WTC11 (cell line): Measurements from ENCODE around the gene ASCL2. TPM values are rescaled to one million over a fixed set of nuclear protein-coding genes. Genes with fewer than 3 reads are reported as not detected.

Experiments used
- ATAC-seq: fragments of 200-7000 bp; cut with Tn5 transposase; 2 replicates; pipeline ENCODE4 v1.10.0; 2021; ENCODE audit warnings: mild to moderate bottlenecking, moderate library complexity
- CTCF ChIA-PET: fragments of 300-600 bp; sonication (Branson Sonifier 250); formaldehyde crosslinking; loops from one replicate; lab custom pipeline; 2021; ENCODE audit warnings: antibody characterized with exemption; lab: Charles Lee
- POLR2A ChIA-PET: fragments of 350-600 bp; sonication (Branson Sonifier 250); formaldehyde crosslinking; loops from one replicate; lab custom pipeline; 2021; ENCODE audit warnings: antibody characterized with exemption; lab: Charles Lee
- DNase-seq: peaks from one replicate; pipeline ENCODE4 v3.0.0; 2021; ENCODE audit warnings: low spot score
- H3K27ac Mint-ChIP-seq: 2 replicates; pipeline ENCODE4 v1.8.0; 2021; ENCODE audit warnings: mixed read lengths
- H3K27me3 Mint-ChIP-seq: 2 replicates; pipeline ENCODE4 v1.8.0; 2021; ENCODE audit warnings: low read depth, mild to moderate bottlenecking, moderate library complexity, mixed read lengths
- H3K36me3 Mint-ChIP-seq: 2 replicates; pipeline ENCODE4 v1.8.0; 2021; ENCODE audit warnings: mixed read lengths
- H3K4me1 Mint-ChIP-seq: 2 replicates; pipeline ENCODE4 v1.8.0; 2022; ENCODE audit warnings: mixed read lengths
- H3K4me3 Mint-ChIP-seq: 2 replicates; pipeline ENCODE4 v1.8.0; 2021; ENCODE audit warnings: mild to moderate bottlenecking, moderate library complexity, mixed read lengths
- H3K9me3 Mint-ChIP-seq: 2 replicates; pipeline ENCODE4 v1.8.0; 2021; ENCODE audit warnings: mixed read lengths
- ATF2 ChIP-seq: sonication (generic); formaldehyde crosslinking; IDR thresholded peaks from 2 replicates; pipeline ENCODE4 v1.8.1; 2022; ENCODE audit warnings: low read depth, missing genetic modification reagents, borderline replicate concordance
- CBFB ChIP-seq: sonication (generic); formaldehyde crosslinking; IDR thresholded peaks from 2 replicates; pipeline ENCODE4 v1.8.1; 2022; ENCODE audit warnings: mild to moderate bottlenecking, low read depth, missing genetic modification reagents
- CREB1 ChIP-seq: sonication (generic); formaldehyde crosslinking; IDR thresholded peaks from 2 replicates; pipeline ENCODE4 v1.8.0; 2023; ENCODE audit warnings: mild to moderate bottlenecking, missing genetic modification reagents
- E2F1 ChIP-seq: sonication (generic); formaldehyde crosslinking; IDR thresholded peaks from 2 replicates; pipeline ENCODE4 v1.8.0; 2022; ENCODE audit warnings: mild to moderate bottlenecking, missing genetic modification reagents
- E2F4 ChIP-seq: sonication (generic); formaldehyde crosslinking; IDR thresholded peaks from 2 replicates; pipeline ENCODE4 v1.8.1; 2022; ENCODE audit warnings: low read depth, mild to moderate bottlenecking, moderate library complexity, missing genetic modification reagents, borderline replicate concordance
- MXD4 ChIP-seq: fragments of 250-450 bp; sonication (Bioruptor Pico); IDR thresholded peaks from 2 replicates; pipeline ENCODE4 v1.8.0; 2021; ENCODE audit warnings: mild to moderate bottlenecking, moderate library complexity, borderline replicate concordance
- MYBL2 ChIP-seq: sonication (generic); formaldehyde crosslinking; IDR thresholded peaks from 2 replicates; pipeline ENCODE4 v1.8.1; 2023; ENCODE audit warnings: mild to moderate bottlenecking, moderate library complexity, missing genetic modification reagents
- NFATC4 ChIP-seq: fragments of 250-450 bp; sonication (Bioruptor Pico); IDR thresholded peaks from 2 replicates; pipeline ENCODE4 v1.9.0; 2021; ENCODE audit warnings: mild to moderate bottlenecking
- NR2C2 ChIP-seq: sonication (generic); formaldehyde crosslinking; IDR thresholded peaks from 2 replicates; pipeline ENCODE4 v1.8.0; 2022; ENCODE audit warnings: mild to moderate bottlenecking, missing genetic modification reagents
- NR3C1 ChIP-seq: sonication (generic); formaldehyde crosslinking; conservative IDR thresholded peaks from 2 replicates; pipeline ENCODE4 v1.8.1; 2023; ENCODE audit warnings: low read depth, mild to moderate bottlenecking, missing genetic modification reagents
- RELA ChIP-seq: sonication (generic); formaldehyde crosslinking; IDR thresholded peaks from 2 replicates; pipeline ENCODE4 v1.8.1; 2022; ENCODE audit warnings: missing genetic modification reagents, mild to moderate bottlenecking, borderline replicate concordance
- STAT6 ChIP-seq: sonication (generic); formaldehyde crosslinking; conservative IDR thresholded peaks from 2 replicates; pipeline ENCODE4 v1.8.1; 2023; ENCODE audit warnings: mild to moderate bottlenecking, low read depth, missing genetic modification reagents, moderate library complexity
- TEAD4 ChIP-seq: sonication (generic); formaldehyde crosslinking; IDR thresholded peaks from 2 replicates; pipeline ENCODE4 v1.8.0; 2022; ENCODE audit warnings: mild to moderate bottlenecking, missing genetic modification reagents
- USF1 ChIP-seq: sonication (generic); formaldehyde crosslinking; IDR thresholded peaks from 2 replicates; pipeline ENCODE4 v1.8.0; 2022; ENCODE audit warnings: mild to moderate bottlenecking, missing genetic modification reagents
- ZBTB21 ChIP-seq: sonication (generic); formaldehyde crosslinking; IDR thresholded peaks from 2 replicates; pipeline ENCODE4 v1.8.1; 2023; ENCODE audit warnings: mild to moderate bottlenecking, missing genetic modification reagents, borderline replicate concordance
- ZMAT4 ChIP-seq: fragments of 250-450 bp; sonication (Bioruptor Pico); IDR thresholded peaks from 2 replicates; pipeline ENCODE4 v1.9.0; 2021; ENCODE audit warnings: mild to moderate bottlenecking
- ZNF416 ChIP-seq: fragments of 250-450 bp; sonication (Bioruptor Pico); IDR thresholded peaks from 2 replicates; pipeline ENCODE4 v1.9.0; 2021; ENCODE audit warnings: mild to moderate bottlenecking, inconsistent platforms
- ZNF425 ChIP-seq: fragments of 250-450 bp; sonication (Bioruptor Pico); conservative IDR thresholded peaks from 2 replicates; pipeline ENCODE4 v1.9.0; 2021; ENCODE audit warnings: mild to moderate bottlenecking
- ZNF671 ChIP-seq: fragments of 250-450 bp; sonication (Bioruptor Pico); IDR thresholded peaks from 2 replicates; pipeline ENCODE4 v1.8.0; 2021; ENCODE audit warnings: mild to moderate bottlenecking
- total RNA-seq: library from RNA; stranded (reverse); gene quantifications from 3 replicates; pipeline ENCODE4 v1.2.3, GENCODE V29; 2021

ASCL2 gene
- total RNA-seq, 1 experiment from 2014 or later, result 0.24 TPM

- TF ChIP-seq STAT6 (CRISPR knock-in tag), result no peak
- TF ChIP-seq NFATC4, result no peak
- TF ChIP-seq CBFB (CRISPR knock-in tag), result no peak
- TF ChIP-seq MXD4 (CRISPR knock-in tag), result no peak
- TF ChIP-seq TEAD4 (CRISPR knock-in tag), result no peak
- TF ChIP-seq ZNF416 (CRISPR knock-in tag), result no peak
- no peak for TF ChIP-seq CREB1
Measured at GRCh38 chr11:2260491-2261364, 9.7 kb downstream of the ASCL2 start (continued).

GRCh38 chr11:2259897-2260451 is 10.4 kb downstream of the ASCL2 start:
- Mint-ChIP-seq H3K36me3 (no peaks in the 10 kb centered on the region), H3K27me3 (peaks cover 11% of the 10 kb centered on the region), H3K4me3 (no peak overlapping the region)
- POLR2A ChIA-PET, result no interaction called here
- DNase-seq, result no peak
- no peak for TF ChIP-seq USF1 (CRISPR knock-in tag)
- no peak for TF ChIP-seq RELA (CRISPR knock-in tag)
- no peak for TF ChIP-seq ZNF671 (CRISPR knock-in tag)
- TF ChIP-seq E2F4 (CRISPR knock-in tag), result no peak
- TF ChIP-seq ZNF416 (CRISPR knock-in tag), result no peak
- TF ChIP-seq ATF2 (CRISPR knock-in tag), result no peak
- TF ChIP-seq CREB1, result no peak
- TF ChIP-seq, all 79 proteins: peak for 0
- Mint-ChIP-seq H3K9me3 (peaks cover under 1% of the 10 kb centered on the region), H3K4me1 (no peaks in the 10 kb centered on the region; the same call in 1 of the 2 replicates), H3K27ac (no peak overlapping the region)
- no peak for ATAC-seq
- CTCF ChIA-PET, result no interaction called here

GRCh38 chr11:2259466-2259830 is 10.9 kb downstream of the ASCL2 start:
- peaks cover 10% of the 10 kb centered on the region for H3K27me3 Mint-ChIP-seq
- CTCF ChIA-PET, result no interaction called here
- peaks cover 3% of the 10 kb centered on the region for H3K9me3 Mint-ChIP-seq
- DNase-seq, result no peak
- POLR2A ChIA-PET, result no interaction called here
- no peak overlapping the region for H3K27ac Mint-ChIP-seq
- no peaks in the 10 kb centered on the region; the same call in 1 of the 2 replicates for H3K4me1 Mint-ChIP-seq
- no peaks in the 10 kb centered on the region for H3K36me3 Mint-ChIP-seq
- H3K4me3 Mint-ChIP-seq, result no peak overlapping the region
- ATAC-seq, result no peak
- TF ChIP-seq ZBTB21 (CRISPR knock-in tag), result no peak
- no peak for TF ChIP-seq MYBL2
- TF ChIP-seq ZNF425 (CRISPR knock-in tag), result no peak
- TF ChIP-seq ZNF671 (CRISPR knock-in tag), result no peak
- no peak for TF ChIP-seq NR3C1 (CRISPR knock-in tag)
- no peak for TF ChIP-seq E2F1 (CRISPR knock-in tag)
- no peak for TF ChIP-seq NR2C2 (CRISPR knock-in tag)
- no peak for TF ChIP-seq ZMAT4 (CRISPR knock-in tag)
